NCI-H82 treated with DMSO at 0.1 percent for 48 hours (cell line): Measurements from ENCODE around the gene C22orf15.
A peak's percentile ranks its signal among the peaks of the same experiment; 100 is the strongest.

Experiments used
- DNase-seq: peaks from one replicate; lab custom pipeline; 2025; ENCODE audit not compliant: unreplicated experiment; lab: John Stamatoyannopoulos, UW

The C22orf15 gene

GRCh38 chr22:23786752-23787599 is 24.2 kb downstream of the C22orf15 start, which contains the start of gene SMARCB1:
Gene SMARCB1 (plus strand): TSS chr22:23786966. CDS start chr22:23787170, 204 bp downstream.
- peak; percentile 44 for DNase-seq

- no peak for DNase-seq
Measured at GRCh38 chr22:23787600-23787896, 24.8 kb downstream of the C22orf15 start.

- DNase-seq: no peak
Measured at GRCh38 chr22:23787910-23788309, 25.1 kb downstream of the C22orf15 start.

- no peak for DNase-seq
Measured at GRCh38 chr22:23789121-23789520, 26.3 kb downstream of the C22orf15 start.

GRCh38 chr22:23789638-23790037 is 26.8 kb downstream of the C22orf15 start:
- DNase-seq: no peak

- DNase-seq: no peak
Measured at GRCh38 chr22:23790819-23791737, 28.3 kb downstream of the C22orf15 start.

GRCh38 chr22:23791738-23792645 is 29.2 kb downstream of the C22orf15 start:
- DNase-seq: no peak

GRCh38 chr22:23793326-23793725 is 30.5 kb downstream of the C22orf15 start:
- DNase-seq: no peak

- no peak for DNase-seq
Measured at GRCh38 chr22:23796461-23796860, 33.7 kb downstream of the C22orf15 start.

- no peak for DNase-seq
Measured at GRCh38 chr22:23800297-23801237, 37.8 kb downstream of the C22orf15 start.

- DNase-seq: no peak
Measured at GRCh38 chr22:23801238-23801821, 38.5 kb downstream of the C22orf15 start.

- no peak for DNase-seq
Measured at GRCh38 chr22:23801886-23802377, 39.1 kb downstream of the C22orf15 start.

GRCh38 chr22:23803001-23803819 is 40.4 kb downstream of the C22orf15 start:
- DNase-seq: no peak

GRCh38 chr22:23804781-23805291 is 42.0 kb downstream of the C22orf15 start:
- DNase-seq: no peak

GRCh38 chr22:23806837-23807236 is 44.0 kb downstream of the C22orf15 start:
- DNase-seq: no peak

- no peak for DNase-seq
Measured at GRCh38 chr22:23812378-23812777, 49.6 kb downstream of the C22orf15 start.
